ENCODE results near the gene CEACAM4. TPM values are rescaled to one million over a fixed set of nuclear protein-coding genes. Genes with fewer than 3 reads are reported as not detected.

The CEACAM4 gene
- total and polyA plus RNA-seq, 5 experiments from 2014 or later, result not detected

DNA sequence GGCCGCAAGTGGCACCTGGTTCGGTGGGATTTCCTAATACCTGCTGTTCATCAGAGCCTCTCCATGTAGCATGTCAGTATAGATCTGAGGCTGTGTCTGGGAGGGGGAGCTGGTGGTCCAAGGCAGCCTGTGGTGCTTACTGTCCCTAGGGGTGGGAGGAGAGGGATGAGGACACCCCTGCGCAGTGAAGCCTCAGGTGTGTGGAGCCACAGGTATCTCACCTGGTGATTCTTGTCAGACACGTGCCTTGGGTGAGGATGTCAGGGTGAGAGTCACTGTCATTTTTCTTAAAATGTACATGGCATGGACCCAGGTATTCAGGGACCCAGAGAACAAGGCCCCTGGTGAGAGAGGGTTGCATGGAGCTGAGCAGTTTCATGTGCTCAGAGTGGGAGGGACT lies 11.7 kb downstream of the CEACAM4 start:
- peaks cover 0 to 4% (median 0%) of the 10 kb centered on the region in 4 donors for H3K4me1 Mint-ChIP-seq
- peaks cover 0 to 7% (median 0%) of the 10 kb centered on the region in 9 donors for H3K9me3 Mint-ChIP-seq
- POLR2A ChIA-PET, result no interaction called here
- peaks cover 8 to 54% (median 23%) of the 10 kb centered on the region in 5 donors for H3K27me3 Mint-ChIP-seq
- ATAC-seq, result no peak
- H3K4me3 Mint-ChIP-seq, result no peak overlapping the region
- H3K36me3 Mint-ChIP-seq, result peaks cover 0 to 6% (median 3%) of the 10 kb centered on the region in 3 donors
- no peak overlapping the region for H3K27ac Mint-ChIP-seq
- no peak for DNase-seq

DNA sequence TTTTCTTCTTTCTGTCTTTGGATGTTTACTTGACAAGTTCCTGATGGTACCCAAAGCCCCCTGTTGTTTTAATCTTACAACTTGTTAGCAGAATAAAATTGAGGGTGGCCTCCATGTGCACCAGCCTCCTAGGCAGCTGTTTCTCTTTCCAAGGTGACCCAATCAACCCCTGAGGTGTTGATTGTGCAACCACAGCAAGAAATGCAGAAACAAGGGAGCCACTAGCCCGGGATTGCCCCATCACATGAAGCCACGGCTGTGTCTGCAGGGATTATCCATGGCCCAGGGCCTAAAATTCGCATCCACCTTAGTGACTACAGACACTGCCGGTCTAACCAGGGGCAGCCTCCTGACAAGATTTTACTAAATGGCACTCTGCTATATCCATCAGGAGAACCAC lies 14.4 kb downstream of the CEACAM4 start:
- Mint-ChIP-seq H3K27me3 (peaks cover 16 to 62% (median 23%) of the 10 kb centered on the region in 5 donors), H3K4me1 (peaks cover 0 to 2% (median 0%) of the 10 kb centered on the region in 4 donors), H3K36me3 (peaks cover 0 to 13% (median 8%) of the 10 kb centered on the region in 3 donors), H3K27ac (no peak overlapping the region), H3K4me3 (no peak overlapping the region), H3K9me3 (peaks cover 0 to 15% (median 2%) of the 10 kb centered on the region in 9 donors)
- DNase-seq, result no peak
- no peak for ATAC-seq
- POLR2A ChIA-PET, result no interaction called here

DNA sequence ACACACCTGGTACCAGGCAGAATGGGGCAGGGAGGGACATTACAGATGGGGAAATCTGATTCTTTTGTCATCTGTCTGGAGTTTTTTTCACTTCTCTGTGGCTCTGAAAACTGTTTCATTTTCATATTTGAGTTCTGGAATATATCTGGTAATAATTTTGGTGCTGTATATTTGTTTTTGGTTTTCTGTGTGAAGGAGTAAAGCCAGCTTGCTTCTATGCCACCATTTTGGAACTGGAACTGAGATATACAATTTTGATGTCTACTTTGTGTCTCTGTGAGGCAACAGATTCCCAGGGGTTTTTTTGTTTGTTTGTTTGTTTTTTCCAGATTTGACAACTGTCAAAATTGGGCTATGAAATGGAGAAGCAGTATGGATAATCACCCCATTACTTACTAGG lies 16.1 kb downstream of the CEACAM4 start:
- peaks cover 0 to 15% (median 2%) of the 10 kb centered on the region in 9 donors for H3K9me3 Mint-ChIP-seq
- no peak overlapping the region for H3K4me3 Mint-ChIP-seq
- H3K4me1 Mint-ChIP-seq, result peaks cover 0 to 2% (median 0%) of the 10 kb centered on the region in 4 donors
- ATAC-seq (no peak), DNase-seq (no peak)
- POLR2A ChIA-PET, result no interaction called here
- no peak overlapping the region for H3K27ac Mint-ChIP-seq
- H3K27me3 Mint-ChIP-seq, result peaks cover 10 to 45% (median 22%) of the 10 kb centered on the region in 5 donors
- peaks cover 0 to 13% (median 8%) of the 10 kb centered on the region in 3 donors for H3K36me3 Mint-ChIP-seq

DNA sequence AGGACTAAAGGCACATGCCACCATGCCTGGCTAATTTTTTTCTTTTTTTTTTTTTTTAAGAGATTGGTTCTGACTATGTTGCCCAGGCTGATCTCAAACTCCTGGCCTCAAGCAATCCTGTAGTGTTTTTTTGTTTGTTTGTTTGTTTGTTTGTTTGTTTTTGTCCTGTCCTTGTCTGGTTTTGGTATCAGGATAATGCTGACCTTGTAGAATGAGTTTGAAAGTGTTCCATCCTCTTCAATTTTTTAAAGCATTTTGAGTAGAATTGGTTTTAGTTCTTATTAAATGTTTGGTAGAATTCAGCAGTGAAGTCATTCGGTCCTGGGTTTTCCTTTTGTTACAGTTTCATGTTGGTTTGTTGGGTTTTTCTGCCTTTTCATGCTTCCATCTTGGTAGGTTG lies 19.2 kb downstream of the CEACAM4 start:
- Mint-ChIP-seq H3K4me1 (no peaks in the 10 kb centered on the region), H3K36me3 (peaks cover 0 to 7% (median 5%) of the 10 kb centered on the region in 3 donors), H3K27ac (no peak overlapping the region), H3K9me3 (peaks cover 0 to 9% (median 0%) of the 10 kb centered on the region in 9 donors), H3K4me3 (no peak overlapping the region), H3K27me3 (peaks cover 0 to 19% (median 7%) of the 10 kb centered on the region in 5 donors)
- DNase-seq (no peak), ATAC-seq (no peak)
- POLR2A ChIA-PET, result no interaction called here

DNA sequence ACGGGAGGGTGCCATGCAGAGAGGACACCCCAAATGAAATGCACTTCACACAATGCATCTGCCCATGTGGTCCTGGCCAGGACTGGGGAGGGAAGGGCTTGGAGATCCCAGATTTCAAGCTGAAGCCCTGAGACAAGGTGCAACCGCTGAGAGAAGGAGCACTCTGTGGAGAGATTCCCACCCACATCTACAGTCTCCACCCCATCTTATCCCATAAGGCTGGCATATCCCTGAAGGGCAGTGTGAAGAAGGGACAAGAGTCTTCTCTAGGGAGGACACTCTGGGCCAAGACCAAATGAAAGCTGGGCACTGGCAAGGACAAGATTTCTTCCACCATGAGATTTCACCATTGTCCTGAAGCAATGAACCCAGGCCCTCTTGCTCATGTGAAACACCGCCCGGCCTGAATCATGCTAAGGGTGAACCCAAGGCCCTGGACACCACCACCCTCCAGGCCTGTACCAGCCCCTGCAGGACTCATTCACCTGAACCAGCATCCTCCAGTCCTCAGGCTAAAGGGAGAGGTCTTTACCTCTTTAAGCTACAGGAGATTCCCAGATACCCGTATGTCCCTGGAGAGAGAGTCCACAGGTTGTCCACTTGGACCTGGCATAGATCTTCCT lies 20.5 kb downstream of the CEACAM4 start:
- ATAC-seq, result no peak
- POLR2A ChIA-PET, result no interaction called here
- peak in 1 of 10 donors; percentile 10 for DNase-seq
- H3K4me1 Mint-ChIP-seq, result no peaks in the 10 kb centered on the region
- peaks cover 0 to 19% (median 4%) of the 10 kb centered on the region in 5 donors for H3K27me3 Mint-ChIP-seq
- no peak overlapping the region for H3K27ac Mint-ChIP-seq
- peaks cover 0 to 9% (median 0%) of the 10 kb centered on the region in 9 donors for H3K9me3 Mint-ChIP-seq
- H3K4me3 Mint-ChIP-seq, result no peak overlapping the region
- peaks cover 0 to 7% (median 5%) of the 10 kb centered on the region in 3 donors for H3K36me3 Mint-ChIP-seq

DNA sequence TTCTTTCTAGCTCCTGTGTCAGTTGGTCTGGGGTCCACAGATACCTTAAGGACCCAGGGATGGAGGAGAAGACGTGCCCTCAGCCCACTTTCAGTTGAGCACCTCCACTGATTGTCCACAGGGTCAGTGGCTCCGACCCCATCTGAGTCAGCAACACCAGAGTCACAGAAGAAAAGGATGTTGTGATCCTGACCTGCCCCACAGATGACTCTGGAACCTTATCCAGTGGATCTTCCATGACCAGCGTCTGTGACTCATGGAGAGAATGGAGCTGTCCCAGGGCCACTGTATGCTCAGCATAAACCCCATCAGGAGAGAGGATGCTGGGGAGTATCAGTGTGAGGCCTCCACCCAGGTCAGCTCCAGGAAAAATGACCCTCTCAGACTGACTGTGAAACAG lies 22.0 kb downstream of the CEACAM4 start:
- Mint-ChIP-seq H3K9me3 (peaks cover 0 to 4% (median 0%) of the 10 kb centered on the region in 9 donors), H3K4me1 (no peaks in the 10 kb centered on the region), H3K27ac (peak overlapping the region in 1 of 10 donors; percentile 18), H3K27me3 (peaks cover 0 to 18% (median 2%) of the 10 kb centered on the region in 5 donors), H3K4me3 (no peak overlapping the region), H3K36me3 (peaks cover 0 to 4% (median 1%) of the 10 kb centered on the region in 3 donors)
- POLR2A ChIA-PET, result no interaction called here
- DNase-seq (no peak), ATAC-seq (no peak)

DNA sequence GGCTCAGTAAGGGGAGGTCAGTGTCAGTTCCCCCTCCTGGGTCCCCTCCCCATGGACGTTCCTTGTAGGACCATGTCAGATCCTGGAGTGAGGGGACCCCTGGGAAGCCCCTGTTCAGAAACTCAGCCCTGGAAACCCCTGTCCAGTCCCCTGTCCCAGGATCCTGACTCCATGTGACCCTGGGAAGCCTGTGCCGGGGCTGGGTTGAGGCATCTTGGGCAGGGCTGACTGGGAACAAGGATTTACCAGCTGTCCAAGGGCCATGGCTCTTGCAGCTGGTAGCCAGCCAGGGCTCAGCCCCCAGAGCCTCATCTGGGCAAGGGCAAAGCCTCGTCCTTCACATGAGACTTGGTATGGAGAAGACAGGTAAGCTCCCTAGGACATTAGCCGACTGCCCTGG lies 25.1 kb downstream of the CEACAM4 start:
- no peak for ATAC-seq
- Mint-ChIP-seq H3K27ac (peak overlapping the region in 1 of 10 donors; percentile 65), H3K36me3 (no peaks in the 10 kb centered on the region), H3K4me1 (peaks cover 2 to 6% (median 3%) of the 10 kb centered on the region in 4 donors), H3K9me3 (no peaks in the 10 kb centered on the region), H3K4me3 (no peak overlapping the region), H3K27me3 (peaks cover 3 to 20% (median 10%) of the 10 kb centered on the region in 5 donors)
- POLR2A ChIA-PET, result no interaction called here
- DNase-seq, result no peak

DNA sequence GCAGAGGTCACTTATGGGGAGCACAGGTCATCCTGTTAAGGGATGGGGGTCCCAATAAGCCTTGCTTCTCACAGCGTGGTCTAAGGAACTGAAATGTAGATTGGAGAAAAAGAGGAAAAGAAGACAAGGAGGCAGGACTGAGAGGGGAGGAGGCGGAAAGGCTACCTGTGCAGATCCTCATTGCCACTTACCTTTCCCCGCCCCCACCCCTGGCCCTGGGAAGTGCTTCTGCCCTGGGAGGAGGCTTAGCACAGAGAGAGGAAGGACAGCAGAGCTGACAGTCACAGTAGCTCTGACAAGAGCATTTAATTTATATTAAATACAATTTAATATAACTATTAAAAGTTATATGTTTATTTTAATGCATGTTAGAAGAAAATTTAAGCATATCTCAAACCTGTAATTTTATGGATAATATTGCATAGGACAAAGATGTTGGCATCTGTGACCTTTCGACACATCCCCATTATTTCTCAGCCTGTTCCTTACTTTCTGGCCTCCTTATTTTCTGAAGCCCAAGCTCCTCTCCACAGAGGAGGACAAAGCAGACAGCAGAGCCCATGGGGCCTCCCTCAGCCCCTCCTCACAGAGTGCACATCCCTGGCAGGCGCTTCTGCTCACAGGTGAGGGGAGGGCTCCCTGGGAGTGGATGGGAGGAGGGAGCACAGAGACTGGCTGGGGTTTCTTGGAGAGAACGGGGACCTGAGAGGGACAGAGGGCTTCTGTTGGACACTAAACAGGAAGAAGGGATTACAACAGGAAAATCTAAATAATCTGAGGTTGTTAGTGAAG lies 27.5 kb downstream of the CEACAM4 start:
- no peaks in the 10 kb centered on the region for H3K9me3 Mint-ChIP-seq
- H3K27me3 Mint-ChIP-seq, result peaks cover 3 to 39% (median 21%) of the 10 kb centered on the region in 5 donors
- peaks cover 5 to 22% (median 9%) of the 10 kb centered on the region in 4 donors for H3K4me1 Mint-ChIP-seq

DNA sequence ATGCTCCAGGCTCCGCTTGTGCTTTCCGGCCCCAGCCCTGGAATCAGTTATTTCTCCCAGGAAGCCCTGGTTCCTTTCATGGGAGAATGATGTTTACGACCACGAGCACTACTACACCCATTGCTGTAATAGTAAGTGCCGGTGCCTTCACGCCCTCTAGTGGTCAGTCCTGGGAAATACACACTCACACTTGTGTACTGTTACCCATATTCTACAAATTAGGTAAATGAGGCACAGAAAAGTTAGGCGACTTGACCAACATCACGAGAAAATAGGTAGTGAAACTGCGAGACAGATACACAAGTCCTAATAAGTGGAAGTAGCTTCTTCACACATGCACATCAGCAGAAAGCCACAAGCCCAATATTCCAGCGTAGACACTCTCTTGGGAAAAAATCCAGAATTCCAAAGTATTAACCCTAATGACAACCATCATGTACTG lies 29.3 kb downstream of the CEACAM4 start:
- Mint-ChIP-seq H3K36me3 (no peaks in the 10 kb centered on the region), H3K27me3 (peaks cover 3 to 39% (median 20%) of the 10 kb centered on the region in 5 donors), H3K27ac (peak overlapping the region in 2 of 10 donors; percentile 11 to 43), H3K4me3 (peak overlapping the region in 3 of 10 donors; percentile 37 to 64 (median 54)), H3K4me1 (peaks cover 5 to 24% (median 9%) of the 10 kb centered on the region in 4 donors), H3K9me3 (no peaks in the 10 kb centered on the region)
- ATAC-seq (peak; percentile 83 to 91), DNase-seq (peak; percentile 45 to 89 (median 72))
- POLR2A ChIA-PET, result interaction anchor here (0.6 to 1.0 kb wide), 2 partner anchors 150 to 1443 kb away, joined by 3 to 6 read pairs; no protein-coding TSS in a partner anchor

More for the DNA sequence above, 27.5 kb downstream of the CEACAM4 start:
- H3K36me3 Mint-ChIP-seq, result no peaks in the 10 kb centered on the region
- H3K4me3 Mint-ChIP-seq, result no peak overlapping the region
- POLR2A ChIA-PET, result interaction anchor here (0.6 kb wide), 1 partner anchor 1249 kb away, joined by 3 read pairs; no protein-coding TSS in a partner anchor
- DNase-seq (peak in 1 of 10 donors; percentile 7), ATAC-seq (no peak)
- no peak overlapping the region for H3K27ac Mint-ChIP-seq

DNA sequence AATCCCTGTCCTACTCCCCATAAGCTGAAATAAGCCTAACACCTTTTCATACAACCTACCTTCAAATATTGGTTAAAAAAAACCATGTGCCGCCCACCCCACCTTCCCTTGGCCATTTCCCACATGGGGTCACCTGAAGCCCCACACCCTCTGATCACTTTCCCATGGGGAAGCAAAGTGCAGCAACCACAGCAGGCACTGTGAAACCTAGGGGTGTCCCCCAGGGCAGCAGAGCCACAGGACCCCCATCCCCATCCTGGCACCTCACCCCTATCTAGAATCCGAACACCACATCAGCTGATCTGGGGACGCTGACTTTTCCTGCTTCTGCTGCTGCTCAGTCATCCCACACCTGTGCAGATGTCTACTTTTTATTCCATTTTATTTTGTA lies 31.0 kb downstream of the CEACAM4 start:
- ATAC-seq (no peak), DNase-seq (no peak)
- POLR2A ChIA-PET, result interaction anchor here (0.8 to 1.3 kb wide), 2 partner anchors 32 to 147 kb away, joined by 3 to 4 read pairs; no protein-coding TSS in a partner anchor
- no peaks in the 10 kb centered on the region for H3K36me3 Mint-ChIP-seq
- no peak overlapping the region for H3K4me3 Mint-ChIP-seq
- H3K4me1 Mint-ChIP-seq, result peaks cover 8 to 24% (median 10%) of the 10 kb centered on the region in 4 donors
- no peaks in the 10 kb centered on the region for H3K9me3 Mint-ChIP-seq
- no peak overlapping the region for H3K27ac Mint-ChIP-seq
- H3K27me3 Mint-ChIP-seq, result peaks cover 3 to 39% (median 24%) of the 10 kb centered on the region in 5 donors

DNA sequence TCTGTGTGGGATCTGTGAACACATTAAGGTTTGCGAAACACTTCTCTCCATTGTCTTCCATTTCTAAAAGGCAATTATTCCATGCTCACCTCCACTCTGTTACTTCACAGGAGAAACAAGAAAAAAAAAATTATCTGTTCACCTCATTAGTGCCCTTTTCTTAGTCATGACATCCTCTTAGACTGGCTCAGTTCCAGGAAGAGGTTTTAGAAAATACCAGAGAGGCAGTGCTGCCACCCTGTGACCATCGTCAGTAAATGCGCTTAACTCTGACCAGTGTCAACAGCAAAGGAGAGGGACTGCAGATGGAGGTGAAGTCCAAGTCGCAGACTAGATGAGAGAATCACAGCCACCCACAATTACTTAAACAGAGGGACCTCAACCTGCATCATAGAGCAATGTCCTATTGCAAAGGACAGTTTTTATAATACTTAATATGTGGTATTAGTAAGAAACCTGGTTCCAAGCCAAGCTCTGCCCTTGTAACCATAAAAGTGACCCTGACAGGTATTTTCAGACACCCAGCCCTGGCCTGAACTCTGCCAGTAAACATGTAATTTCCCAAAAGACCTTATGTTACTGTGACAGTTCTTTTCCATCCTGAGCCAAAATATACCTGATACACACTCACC lies 31.5 kb downstream of the CEACAM4 start:
- H3K27ac Mint-ChIP-seq, result no peak overlapping the region
- H3K27me3 Mint-ChIP-seq, result peaks cover 3 to 39% (median 24%) of the 10 kb centered on the region in 5 donors
- POLR2A ChIA-PET, result interaction anchor here (0.8 to 1.3 kb wide), 2 partner anchors 32 to 147 kb away, joined by 3 to 4 read pairs; no protein-coding TSS in a partner anchor
- no peaks in the 10 kb centered on the region for H3K9me3 Mint-ChIP-seq
- ATAC-seq (peak; percentile 86 to 88), DNase-seq (peak; percentile 27 to 75 (median 60))
- no peaks in the 10 kb centered on the region for H3K36me3 Mint-ChIP-seq
- H3K4me3 Mint-ChIP-seq, result no peak overlapping the region
- H3K4me1 Mint-ChIP-seq, result peaks cover 8 to 24% (median 10%) of the 10 kb centered on the region in 4 donors

DNA sequence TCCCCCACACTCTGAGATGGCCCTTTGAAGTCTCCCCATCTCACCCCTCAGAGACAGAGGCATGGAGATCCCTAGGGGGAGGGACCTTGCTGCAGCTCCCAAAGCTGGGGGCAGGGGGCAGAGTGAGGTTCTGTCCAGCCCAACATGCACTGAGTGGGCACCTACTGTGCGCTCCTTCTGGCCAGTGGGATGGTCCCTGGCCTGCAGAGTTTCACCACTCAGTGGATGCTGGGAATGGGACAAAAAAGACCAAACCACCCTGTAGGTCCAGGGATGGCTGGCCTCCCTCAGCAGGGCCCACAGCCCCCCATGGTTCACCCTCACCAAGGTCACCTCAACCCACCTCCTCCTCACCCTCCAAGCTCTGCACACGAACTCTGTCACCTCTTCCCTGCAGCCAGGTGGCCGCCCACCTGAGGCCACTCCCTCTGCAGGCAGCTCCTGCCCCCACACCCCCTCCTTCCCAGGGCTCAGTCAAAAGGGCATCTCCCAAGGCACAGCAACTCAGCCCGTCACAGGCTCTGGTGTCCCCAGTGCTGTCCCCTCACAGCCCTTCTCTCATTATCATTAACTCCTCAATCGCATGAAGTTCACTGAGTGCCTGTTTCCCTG lies 34.8 kb downstream of the CEACAM4 start:
- Mint-ChIP-seq H3K27ac (peak overlapping the region in 2 of 10 donors; percentile 25 to 56), H3K36me3 (peaks cover 0 to 10% (median 0%) of the 10 kb centered on the region in 3 donors), H3K9me3 (no peaks in the 10 kb centered on the region), H3K27me3 (peaks cover 0 to 21% (median 17%) of the 10 kb centered on the region in 5 donors), H3K4me3 (no peak overlapping the region), H3K4me1 (peaks cover 6 to 17% (median 13%) of the 10 kb centered on the region in 4 donors)
- POLR2A ChIA-PET, result interaction anchor here (0.8 to 0.9 kb wide), 2 partner anchors 12 to 98 kb away, joined by 3 read pairs; no protein-coding TSS in a partner anchor
- ATAC-seq, result no peak
- no peak for DNase-seq
